Measurements from ENCODE around the gene BEST2. TPM values are rescaled to one million over a fixed set of nuclear protein-coding genes. Genes with fewer than 3 reads are reported as not detected.
A peak's percentile ranks its signal among the peaks of the same experiment; 100 is the strongest.

The BEST2 gene
- total and polyA plus RNA-seq, 2 of the 4 experiments (the other 2 are of a cell fraction) = not detected

- WGBS, 2 experiments (ENCODE audit: extremely low coverage in 2 of 2, insufficient read length in 1 of 2) = 98% methylated on average over 7 of the region's 17 CpGs; no CpG with 5 or more reads in 1 of the 2 experiments
- no peak overlapping the region for H4K8ac ChIP-seq (ENCODE audit: low read depth in 2 of 2, low read length in 2 of 2)
- H3K56ac ChIP-seq (ENCODE audit: extremely low read depth, insufficient read depth, low read length) = no peak overlapping the region
- no peaks in the 10 kb centered on the region for H3K4me1 ChIP-seq (ENCODE audit: control insufficient read depth, insufficient read depth, low read length)
- ChIA-PET CTCF (interaction anchor here (0.6 kb wide), 1 partner anchor 351 kb away, joined by 3 read pairs; no protein-coding TSS in a partner anchor), POLR2A (ENCODE audit: unreplicated experiment) (no interaction called here)
- H3K9me3 ChIP-seq (ENCODE audit: control insufficient read depth, insufficient read depth, low read length) = no peaks in the 10 kb centered on the region
- H4K20me1 ChIP-seq (ENCODE audit: insufficient read depth, low read length) = peaks cover 11% of the 10 kb centered on the region
- H3K23ac ChIP-seq (ENCODE audit: low read depth, low read length) = no peak overlapping the region
- no peaks in the 10 kb centered on the region for H3K27me3 ChIP-seq (ENCODE audit: control insufficient read depth, insufficient read depth, low read length)
- no peak overlapping the region for H2AK5ac ChIP-seq (ENCODE audit: low read depth, low read length)
- TF ChIP-seq RFX5 (IDR thresholded peaks at IDR 0.05; ENCODE audit: low read depth, low read length) (no peak), MXI1 (IDR thresholded peaks at IDR 0.05; ENCODE audit: borderline replicate concordance, low read depth, low read length) (no peak), RAD21 (IDR thresholded peaks at IDR 0.05; ENCODE audit: low read length) (no peak), SMC3 (IDR thresholded peaks at IDR 0.05; ENCODE audit: low read depth, low read length) (no peak), CHD1 (IDR thresholded peaks at IDR 0.05; ENCODE audit: low read depth, low read length) (no peak), MAZ (IDR thresholded peaks at IDR 0.05; ENCODE audit: borderline replicate concordance, low read depth, low read length) (no peak), CTCF (conservative IDR thresholded peaks at IDR 0.05; ENCODE audit: low read depth, low read length) (no peak), POLR2A (IDR thresholded peaks at IDR 0.05; ENCODE audit: low read depth, low read length) (no peak), BHLHE40 (IDR thresholded peaks at IDR 0.05; ENCODE audit: low read depth, low read length) (no peak), NFE2L2 (IDR thresholded peaks at IDR 0.05; ENCODE audit: low read depth, low read length) (no peak), FOS (IDR thresholded peaks at IDR 0.05; ENCODE audit: low read depth, low read length) (no peak), RCOR1 (IDR thresholded peaks at IDR 0.05; ENCODE audit: insufficient replicate concordance, low read length) (no peak), ELK1 (IDR thresholded peaks at IDR 0.05; ENCODE audit: borderline replicate concordance, low read depth, low read length) (no peak), CEBPB (IDR thresholded peaks at IDR 0.05; ENCODE audit: low read depth, low read length) (no peak), MAFK (IDR thresholded peaks at IDR 0.05; ENCODE audit: low read depth, low read length) (no peak)
- TF ChIP-seq, protein P1, sequence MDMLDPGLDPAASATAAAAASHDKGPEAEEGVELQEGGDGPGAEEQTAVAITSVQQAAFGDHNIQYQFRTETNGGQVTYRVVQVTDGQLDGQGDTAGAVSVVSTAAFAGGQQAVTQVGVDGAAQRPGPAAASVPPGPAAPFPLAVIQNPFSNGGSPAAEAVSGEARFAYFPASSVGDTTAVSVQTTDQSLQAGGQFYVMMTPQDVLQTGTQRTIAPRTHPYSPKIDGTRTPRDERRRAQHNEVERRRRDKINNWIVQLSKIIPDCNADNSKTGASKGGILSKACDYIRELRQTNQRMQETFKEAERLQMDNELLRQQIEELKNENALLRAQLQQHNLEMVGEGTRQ (IDR thresholded peaks at IDR 0.05; ENCODE audit: low read depth, low read length) = no peak
- no peak overlapping the region for H4K91ac ChIP-seq (ENCODE audit: insufficient read depth, low read depth, low read length)
- ATAC-seq (ENCODE audit: low read depth) (no peak), DNase-seq (no peak)
- H3K4me2 ChIP-seq (ENCODE audit: low read depth, low read length) = no peak overlapping the region
- H2BK20ac ChIP-seq (ENCODE audit: low read depth, low read length) = no peak overlapping the region
- no peak overlapping the region for H4K5ac ChIP-seq (ENCODE audit: low read depth, low read length)
- dilution Hi-C loops (cut with HindIII; ENCODE audit: low sequenced_read_pairs, unreplicated experiment) (no loop called here), in situ Hi-C loops (cut with MboI; ENCODE audit: low sequenced_read_pairs) (no loop called here), intact Hi-C loops (cut with micrococcal nuclease) (no loop called here)
- no peak overlapping the region for H3K18ac ChIP-seq (ENCODE audit: low read depth, low read length)
- H3K4me3 ChIP-seq (ENCODE audit: insufficient read depth, low read depth, low read length) = no peak overlapping the region
- no peaks in the 10 kb centered on the region for H3K9me1 ChIP-seq (ENCODE audit: insufficient read depth, low read length)
- no peak overlapping the region for H3K14ac ChIP-seq (replicated peaks; ENCODE audit: low read depth, low read length)
- no peak overlapping the region for H2BK5ac ChIP-seq (ENCODE audit: low read depth, low read length, poor library complexity, severe bottlenecking)
- no peak overlapping the region for H3K27ac ChIP-seq (ENCODE audit: insufficient read depth, low read length)
- BruUV-seq (replicated peaks) = no TSS peak
- H3K36me3 ChIP-seq (ENCODE audit: control insufficient read depth, insufficient read depth, low read length) = peaks cover 67% of the 10 kb centered on the region
- peak overlapping the region; percentile 55 for H2AK9ac ChIP-seq (replicated peaks; ENCODE audit: low read depth, low read length, poor library complexity)
- H3K79me1 ChIP-seq (ENCODE audit: low read depth in 1 of 2, low read length in 2 of 2) = peaks cover 18 to 44% of the 10 kb centered on the region in 2 experiments
- no peak overlapping the region for H3K4ac ChIP-seq (ENCODE audit: low read depth, low read length)
- H2BK15ac ChIP-seq (ENCODE audit: low read depth, low read length) = no peak overlapping the region
- no peak overlapping the region for H2BK120ac ChIP-seq (ENCODE audit: low read depth, low read length)
- peak overlapping the region; percentile 23 for H2AFZ ChIP-seq (replicated peaks; ENCODE audit: low read length, poor library complexity)
- no peak overlapping the region for H3K9ac ChIP-seq (ENCODE audit: low read depth, low read length)
Measured at GRCh38 chr19:12711187-12711586, 40.4 kb upstream of the BEST2 start.
